Astrocyte (in vitro differentiated cells and primary cell): ENCODE results near the gene ABCC2. TPM values are rescaled to one million over a fixed set of nuclear protein-coding genes. Genes with fewer than 3 reads are reported as not detected.

Experiments used
- DNase-seq: peaks from one replicate; pipeline ENCODE4 v3.0.0-alpha.2; 2010; ENCODE audit warnings: low read depth
- FAIRE-seq: peaks from 2 replicates; lab custom pipeline; 2011; peaks lifted over from hg19 to GRCh38; lab: Jason Lieb, UNC
- H2AFZ ChIP-seq: 2 replicates; pipeline ENCODE4 v1.6.0; 2012; ENCODE audit warnings: low read depth, low read length, inconsistent platforms
- H3K27ac ChIP-seq: 2 replicates; pipeline ENCODE4 v1.5.1; 2011; ENCODE audit warnings: low read depth, low read length, inconsistent platforms
- H3K27me3 ChIP-seq: 2 replicates; pipeline ENCODE4 v1.6.0; 2011; ENCODE audit warnings: low read length, inconsistent platforms; ENCODE audit not compliant: insufficient read depth
- H3K36me3 ChIP-seq: 2 replicates; pipeline ENCODE4 v1.5.1; 2011; ENCODE audit warnings: low read length, inconsistent platforms; ENCODE audit not compliant: insufficient read depth
- H3K4me1 ChIP-seq: 2 replicates; pipeline ENCODE4 v1.5.1; 2011; ENCODE audit warnings: low read length, inconsistent platforms; ENCODE audit not compliant: insufficient read depth
- H3K4me2 ChIP-seq: 2 replicates; pipeline ENCODE4 v1.6.0; 2012; ENCODE audit warnings: low read length, inconsistent platforms
- H3K4me3 ChIP-seq: 2 replicates; pipeline ENCODE4 v1.5.1; 2011; ENCODE audit warnings: low read depth, mild to moderate bottlenecking, low read length, inconsistent platforms; ENCODE audit not compliant: insufficient read depth
- H3K79me2 ChIP-seq: 2 replicates; pipeline ENCODE4 v1.6.0; 2012; ENCODE audit warnings: mild to moderate bottlenecking, low read length, inconsistent platforms; ENCODE audit not compliant: insufficient read depth
- H3K9ac ChIP-seq: 2 replicates; pipeline ENCODE4 v1.6.0; 2012; ENCODE audit warnings: mild to moderate bottlenecking, low read length, inconsistent platforms
- H3K9me3 ChIP-seq: 2 replicates; pipeline ENCODE4 v1.5.1; 2012; ENCODE audit warnings: low read depth, mild to moderate bottlenecking, low read length, inconsistent platforms; ENCODE audit not compliant: insufficient read depth
- H4K20me1 ChIP-seq: 2 replicates; pipeline ENCODE4 v1.6.0; 2012; ENCODE audit warnings: low read length, inconsistent platforms; ENCODE audit not compliant: insufficient read depth
- H3K27ac Mint-ChIP-seq: one replicate; pipeline ENCODE4 v1.8.0; 2021; ENCODE audit warnings: mild to moderate bottlenecking, mixed read lengths; ENCODE audit not compliant: unreplicated experiment
- H3K27me3 Mint-ChIP-seq: one replicate; pipeline ENCODE4 v1.8.0; 2021; ENCODE audit warnings: low read depth, mixed read lengths; ENCODE audit not compliant: unreplicated experiment
- H3K36me3 Mint-ChIP-seq: one replicate; pipeline ENCODE4 v1.8.0; 2021; ENCODE audit warnings: low read depth, mixed read lengths; ENCODE audit not compliant: unreplicated experiment
- H3K4me1 Mint-ChIP-seq: one replicate; pipeline ENCODE4 v1.8.0; 2021; ENCODE audit warnings: low read depth, mixed read lengths; ENCODE audit not compliant: unreplicated experiment
- H3K4me3 Mint-ChIP-seq: one replicate; pipeline ENCODE4 v1.8.0; 2021; ENCODE audit warnings: mild to moderate bottlenecking, moderate library complexity, mixed read lengths; ENCODE audit not compliant: unreplicated experiment
- H3K9me3 Mint-ChIP-seq: one replicate; pipeline ENCODE4 v1.8.0; 2021; ENCODE audit warnings: mild to moderate bottlenecking, mixed read lengths; ENCODE audit not compliant: unreplicated experiment
- EZH2 ChIP-seq: IDR thresholded peaks from 2 replicates; pipeline ENCODE4 v1.6.1; 2012; ENCODE audit warnings: mild to moderate bottlenecking, low read length, inconsistent platforms; ENCODE audit not compliant: insufficient read depth
- total RNA-seq: library from RNA; stranded (reverse); gene quantifications from 2 replicates; pipeline ENCODE4 v1.2.1, GENCODE V29; 2021
- TF ChIP-seq, protein P1 (sequence below): IDR thresholded peaks from 2 replicates; pipeline ENCODE4 v1.5.1; 2011; ENCODE audit warnings: low read depth, mild to moderate bottlenecking, inconsistent platforms, low read length, moderate library complexity; ENCODE audit not compliant: insufficient read depth

ABCC2 gene
- total RNA-seq, 1 donor from 2014 or later, result 0.59 TPM

DNA sequence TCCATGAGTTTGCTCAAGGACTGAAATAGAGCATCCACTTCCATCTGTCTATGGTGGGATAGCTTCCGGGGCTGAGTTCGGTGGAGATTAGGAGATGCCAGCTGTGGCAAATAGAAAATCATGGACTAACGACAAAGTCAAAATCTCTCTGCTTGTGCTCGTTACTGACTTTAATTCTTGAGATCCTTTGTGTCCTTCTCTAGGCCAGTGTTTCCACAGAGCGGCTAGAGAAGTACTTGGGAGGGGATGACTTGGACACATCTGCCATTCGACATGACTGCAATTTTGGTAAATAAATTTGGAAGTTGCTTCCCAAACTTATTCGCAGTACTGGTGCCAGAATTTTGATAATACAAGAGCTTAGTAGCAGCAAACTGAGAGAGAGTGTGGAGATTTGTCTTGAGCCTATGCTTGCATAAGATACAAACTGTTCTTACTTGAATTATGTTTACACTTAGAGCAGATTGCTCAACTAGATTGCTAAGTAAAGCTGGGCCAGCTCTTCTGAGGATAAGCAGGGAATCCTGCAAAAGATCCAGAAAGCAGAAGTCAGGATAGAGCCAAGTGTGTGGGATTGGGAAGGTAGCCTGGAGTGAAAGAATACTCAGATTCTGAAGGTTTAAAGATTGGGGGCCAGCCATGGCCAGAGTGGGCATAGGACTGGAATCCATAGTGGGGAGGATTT lies 27.6 kb downstream of the ABCC2 start:
- Histone ChIP-seq H2AFZ (no peak overlapping the region), H3K4me3 (no peak overlapping the region), H3K4me1 (no peaks in the 10 kb centered on the region), H3K4me2 (no peak overlapping the region), H4K20me1 (no peaks in the 10 kb centered on the region), H3K9ac (no peak overlapping the region), H3K9me3 (no peaks in the 10 kb centered on the region), H3K79me2 (no peaks in the 10 kb centered on the region), H3K27me3 (no peaks in the 10 kb centered on the region), H3K36me3 (no peaks in the 10 kb centered on the region), H3K27ac (no peak overlapping the region)
- H3K9me3 Mint-ChIP-seq, result peaks cover 1% of the 10 kb centered on the region
- H3K4me1 Mint-ChIP-seq, result no peaks in the 10 kb centered on the region
- H3K36me3 Mint-ChIP-seq, result no peaks in the 10 kb centered on the region
- DNase-seq (no peak), FAIRE-seq (no peak)
- TF ChIP-seq, protein P1, sequence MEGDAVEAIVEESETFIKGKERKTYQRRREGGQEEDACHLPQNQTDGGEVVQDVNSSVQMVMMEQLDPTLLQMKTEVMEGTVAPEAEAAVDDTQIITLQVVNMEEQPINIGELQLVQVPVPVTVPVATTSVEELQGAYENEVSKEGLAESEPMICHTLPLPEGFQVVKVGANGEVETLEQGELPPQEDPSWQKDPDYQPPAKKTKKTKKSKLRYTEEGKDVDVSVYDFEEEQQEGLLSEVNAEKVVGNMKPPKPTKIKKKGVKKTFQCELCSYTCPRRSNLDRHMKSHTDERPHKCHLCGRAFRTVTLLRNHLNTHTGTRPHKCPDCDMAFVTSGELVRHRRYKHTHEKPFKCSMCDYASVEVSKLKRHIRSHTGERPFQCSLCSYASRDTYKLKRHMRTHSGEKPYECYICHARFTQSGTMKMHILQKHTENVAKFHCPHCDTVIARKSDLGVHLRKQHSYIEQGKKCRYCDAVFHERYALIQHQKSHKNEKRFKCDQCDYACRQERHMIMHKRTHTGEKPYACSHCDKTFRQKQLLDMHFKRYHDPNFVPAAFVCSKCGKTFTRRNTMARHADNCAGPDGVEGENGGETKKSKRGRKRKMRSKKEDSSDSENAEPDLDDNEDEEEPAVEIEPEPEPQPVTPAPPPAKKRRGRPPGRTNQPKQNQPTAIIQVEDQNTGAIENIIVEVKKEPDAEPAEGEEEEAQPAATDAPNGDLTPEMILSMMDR, result no peak
- TF ChIP-seq EZH2, result no peak
- H3K27me3 Mint-ChIP-seq, result peaks cover 13% of the 10 kb centered on the region
- no peak overlapping the region for H3K27ac Mint-ChIP-seq
- no peak overlapping the region for H3K4me3 Mint-ChIP-seq

DNA sequence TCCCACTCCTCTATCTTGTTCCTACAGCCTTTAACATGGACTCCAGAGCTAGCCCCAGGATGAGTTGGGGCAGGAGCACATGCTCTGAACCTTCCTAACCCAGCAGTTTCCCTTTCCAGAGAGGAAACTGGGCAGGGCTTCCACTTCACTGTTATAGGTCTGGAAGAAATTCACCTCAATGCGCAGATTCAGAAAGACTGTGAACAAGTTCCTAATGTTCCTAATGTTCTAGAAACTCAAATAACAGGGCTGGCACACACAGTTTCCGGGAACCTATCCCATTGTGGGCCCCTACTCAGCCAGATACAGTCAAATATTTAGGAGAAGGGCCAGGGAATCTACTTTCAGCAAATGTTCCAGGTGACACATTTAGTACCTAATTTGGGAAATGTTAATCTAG lies 29.7 kb downstream of the ABCC2 start:
- Histone ChIP-seq H3K4me2 (no peak overlapping the region), H2AFZ (no peak overlapping the region), H3K9me3 (no peaks in the 10 kb centered on the region), H3K27ac (no peak overlapping the region), H3K4me3 (no peak overlapping the region), H3K36me3 (no peaks in the 10 kb centered on the region), H3K4me1 (no peaks in the 10 kb centered on the region), H3K27me3 (no peaks in the 10 kb centered on the region), H3K9ac (no peak overlapping the region), H3K79me2 (no peaks in the 10 kb centered on the region), H4K20me1 (no peaks in the 10 kb centered on the region)
- Mint-ChIP-seq H3K9me3 (peaks cover 1% of the 10 kb centered on the region), H3K36me3 (no peaks in the 10 kb centered on the region), H3K4me1 (no peaks in the 10 kb centered on the region), H3K27me3 (peaks cover 13% of the 10 kb centered on the region), H3K4me3 (no peak overlapping the region), H3K27ac (no peak overlapping the region)
- TF ChIP-seq EZH2, result no peak
- TF ChIP-seq, protein P1, result no peak
- no peak for FAIRE-seq
- DNase-seq, result no peak

DNA sequence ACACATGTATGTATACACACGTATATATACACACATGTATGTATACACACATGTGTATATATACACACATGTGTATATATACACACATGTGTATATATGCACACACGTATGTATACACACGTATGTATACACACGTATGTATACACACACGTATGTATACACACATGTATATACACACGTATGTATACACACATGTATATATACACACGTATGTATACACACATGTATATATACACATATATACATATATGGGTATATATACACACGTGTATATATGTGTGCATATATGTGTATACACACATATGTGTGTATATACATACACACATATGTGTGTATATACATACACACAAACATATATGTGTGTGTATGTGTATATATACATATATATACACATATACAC lies 31.7 kb downstream of the ABCC2 start:
- Histone ChIP-seq H3K4me3 (no peak overlapping the region), H3K27me3 (no peaks in the 10 kb centered on the region), H3K4me2 (no peak overlapping the region), H3K79me2 (no peaks in the 10 kb centered on the region), H2AFZ (no peak overlapping the region), H3K4me1 (no peaks in the 10 kb centered on the region), H3K36me3 (no peaks in the 10 kb centered on the region), H3K9me3 (no peaks in the 10 kb centered on the region), H4K20me1 (no peaks in the 10 kb centered on the region), H3K27ac (no peak overlapping the region), H3K9ac (no peak overlapping the region)
- Mint-ChIP-seq H3K36me3 (no peaks in the 10 kb centered on the region), H3K9me3 (no peaks in the 10 kb centered on the region), H3K27me3 (peaks cover 11% of the 10 kb centered on the region), H3K4me1 (no peaks in the 10 kb centered on the region), H3K27ac (no peak overlapping the region), H3K4me3 (no peak overlapping the region)
- DNase-seq (no peak), FAIRE-seq (no peak)
- no peak for TF ChIP-seq EZH2
- TF ChIP-seq, protein P1, result no peak
